ENCODE data around the gene FURIN.

DNA sequence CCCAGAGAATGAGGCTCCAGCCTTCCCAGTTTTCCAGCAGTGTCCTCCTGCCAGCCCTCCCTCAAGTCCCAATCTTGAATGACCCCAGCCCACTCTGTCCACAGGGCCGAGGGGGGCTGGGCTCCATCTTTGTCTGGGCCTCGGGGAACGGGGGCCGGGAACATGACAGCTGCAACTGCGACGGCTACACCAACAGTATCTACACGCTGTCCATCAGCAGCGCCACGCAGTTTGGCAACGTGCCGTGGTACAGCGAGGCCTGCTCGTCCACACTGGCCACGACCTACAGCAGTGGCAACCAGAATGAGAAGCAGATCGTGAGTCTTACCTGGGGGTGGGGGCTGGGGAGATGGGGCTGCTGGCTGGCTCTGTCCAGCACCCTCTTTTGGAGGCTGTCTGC is 10.3 kb downstream of the FURIN start:
- TF ChIP-seq, protein P1, sequence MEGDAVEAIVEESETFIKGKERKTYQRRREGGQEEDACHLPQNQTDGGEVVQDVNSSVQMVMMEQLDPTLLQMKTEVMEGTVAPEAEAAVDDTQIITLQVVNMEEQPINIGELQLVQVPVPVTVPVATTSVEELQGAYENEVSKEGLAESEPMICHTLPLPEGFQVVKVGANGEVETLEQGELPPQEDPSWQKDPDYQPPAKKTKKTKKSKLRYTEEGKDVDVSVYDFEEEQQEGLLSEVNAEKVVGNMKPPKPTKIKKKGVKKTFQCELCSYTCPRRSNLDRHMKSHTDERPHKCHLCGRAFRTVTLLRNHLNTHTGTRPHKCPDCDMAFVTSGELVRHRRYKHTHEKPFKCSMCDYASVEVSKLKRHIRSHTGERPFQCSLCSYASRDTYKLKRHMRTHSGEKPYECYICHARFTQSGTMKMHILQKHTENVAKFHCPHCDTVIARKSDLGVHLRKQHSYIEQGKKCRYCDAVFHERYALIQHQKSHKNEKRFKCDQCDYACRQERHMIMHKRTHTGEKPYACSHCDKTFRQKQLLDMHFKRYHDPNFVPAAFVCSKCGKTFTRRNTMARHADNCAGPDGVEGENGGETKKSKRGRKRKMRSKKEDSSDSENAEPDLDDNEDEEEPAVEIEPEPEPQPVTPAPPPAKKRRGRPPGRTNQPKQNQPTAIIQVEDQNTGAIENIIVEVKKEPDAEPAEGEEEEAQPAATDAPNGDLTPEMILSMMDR (IDR thresholded peaks at IDR 0.05), result no peak
- TF ChIP-seq POLR2AphosphoS5 (IDR thresholded peaks at IDR 0.05; ENCODE audit: low read depth, low read length) (no peak), TCF7L2 (IDR thresholded peaks at IDR 0.05; ENCODE audit: low read depth, low read length) (no peak)
